ENCODE results near the gene CA10.

The CA10 gene

GRCh38 chr17:51647067-51647466 is 511.4 kb downstream of the CA10 start:
- no peak for ATAC-seq
- TF ChIP-seq ZNF565 (CRISPR knock-in tag; conservative IDR thresholded peaks at IDR 0.05; ENCODE audit: low read depth) (no peak), TCF4 (CRISPR knock-in tag; IDR thresholded peaks at IDR 0.05; ENCODE audit: borderline replicate concordance) (no peak), CSRNP3 (CRISPR knock-in tag; IDR thresholded peaks at IDR 0.05) (no peak), ARNTL (CRISPR knock-in tag; IDR thresholded peaks at IDR 0.05; ENCODE audit: borderline replicate concordance, low read depth) (no peak), PATZ1 (CRISPR knock-in tag; IDR thresholded peaks at IDR 0.05; ENCODE audit: borderline replicate concordance) (no peak), POU6F1 (CRISPR knock-in tag; IDR thresholded peaks at IDR 0.05; ENCODE audit: borderline replicate concordance, low read depth) (no peak), TSHZ2 (CRISPR knock-in tag; IDR thresholded peaks at IDR 0.05) (no peak), TOX (CRISPR knock-in tag; IDR thresholded peaks at IDR 0.05; ENCODE audit: borderline replicate concordance) (no peak), ZFP3 (CRISPR knock-in tag; IDR thresholded peaks at IDR 0.05) (no peak), PPARA (CRISPR knock-in tag; IDR thresholded peaks at IDR 0.05; ENCODE audit: borderline replicate concordance) (no peak), BACH2 (CRISPR knock-in tag; IDR thresholded peaks at IDR 0.05; ENCODE audit: borderline replicate concordance) (no peak), ZNF8 (CRISPR knock-in tag; IDR thresholded peaks at IDR 0.05) (no peak), ESRRG (CRISPR knock-in tag; IDR thresholded peaks at IDR 0.05) (no peak), ZFP30 (CRISPR knock-in tag; IDR thresholded peaks at IDR 0.05) (no peak), SNAI2 (CRISPR knock-in tag; IDR thresholded peaks at IDR 0.05) (no peak)

GRCh38 chr17:51646539-51646938 is 512.0 kb downstream of the CA10 start:
- no peak for ATAC-seq

GRCh38 chr17:51645056-51645455 is 513.5 kb downstream of the CA10 start:
- ATAC-seq, result no peak
- no peak for TF ChIP-seq GLIS3 (CRISPR knock-in tag; IDR thresholded peaks at IDR 0.05)
- TF ChIP-seq RARB (CRISPR knock-in tag; IDR thresholded peaks at IDR 0.05), result no peak
- TF ChIP-seq PATZ1 (CRISPR knock-in tag; IDR thresholded peaks at IDR 0.05; ENCODE audit: borderline replicate concordance), result no peak
- no peak for TF ChIP-seq ZFP3 (CRISPR knock-in tag; IDR thresholded peaks at IDR 0.05)
- TF ChIP-seq TOX (CRISPR knock-in tag; IDR thresholded peaks at IDR 0.05; ENCODE audit: borderline replicate concordance), result no peak
- TF ChIP-seq TSHZ2 (CRISPR knock-in tag; IDR thresholded peaks at IDR 0.05), result no peak
- no peak for TF ChIP-seq CREB5 (CRISPR knock-in tag; IDR thresholded peaks at IDR 0.05; ENCODE audit: low read depth)
- no peak for TF ChIP-seq CSDC2 (CRISPR knock-in tag; IDR thresholded peaks at IDR 0.05)
- no peak for TF ChIP-seq CSRNP3 (CRISPR knock-in tag; IDR thresholded peaks at IDR 0.05)
- TF ChIP-seq SNAI2 (CRISPR knock-in tag; IDR thresholded peaks at IDR 0.05), result no peak
- no peak for TF ChIP-seq ZC3H10 (CRISPR knock-in tag; IDR thresholded peaks at IDR 0.05)
- TF ChIP-seq PPARA (CRISPR knock-in tag; IDR thresholded peaks at IDR 0.05; ENCODE audit: borderline replicate concordance), result no peak
- TF ChIP-seq ARNTL (CRISPR knock-in tag; IDR thresholded peaks at IDR 0.05; ENCODE audit: borderline replicate concordance, low read depth), result no peak
- no peak for TF ChIP-seq BACH2 (CRISPR knock-in tag; IDR thresholded peaks at IDR 0.05; ENCODE audit: borderline replicate concordance)
- TF ChIP-seq OSR1 (CRISPR knock-in tag; IDR thresholded peaks at IDR 0.05), result no peak

More at GRCh38 chr17:51646539-51646938, 512.0 kb downstream of the CA10 start:
- TF ChIP-seq ZNF70 (CRISPR knock-in tag; IDR thresholded peaks at IDR 0.05) (no peak), BACH2 (CRISPR knock-in tag; IDR thresholded peaks at IDR 0.05; ENCODE audit: borderline replicate concordance) (no peak), ZNF565 (CRISPR knock-in tag; conservative IDR thresholded peaks at IDR 0.05; ENCODE audit: low read depth) (no peak), PPARA (CRISPR knock-in tag; IDR thresholded peaks at IDR 0.05; ENCODE audit: borderline replicate concordance) (no peak)
